ENCODE measurements around the gene ABLIM3.

DNA sequence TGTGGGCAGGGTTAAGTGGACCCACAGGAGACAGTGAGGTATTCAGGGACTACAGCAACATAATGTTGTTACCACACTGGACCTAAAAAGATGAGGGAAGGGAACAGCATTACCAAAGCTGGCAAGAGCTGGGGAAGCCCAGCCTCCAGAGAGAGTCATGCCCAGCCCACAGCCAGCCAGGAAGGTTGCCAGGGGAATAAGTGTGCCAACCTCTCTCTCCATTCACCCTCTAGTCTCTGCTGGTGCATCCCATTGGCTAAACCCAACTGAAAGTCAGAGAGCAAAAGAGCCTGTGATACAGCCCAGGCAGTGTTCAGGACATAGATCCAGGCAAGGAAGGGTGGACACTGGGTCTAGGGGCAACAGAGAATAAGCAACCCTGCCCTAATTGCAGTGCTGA, 94.5 kb downstream of the ABLIM3 start:
- TF ChIP-seq RARB (CRISPR knock-in tag; IDR thresholded peaks at IDR 0.05), result no peak
- no peak for TF ChIP-seq ZFP30 (CRISPR knock-in tag; IDR thresholded peaks at IDR 0.05)
- no peak for TF ChIP-seq ZNF8 (CRISPR knock-in tag; IDR thresholded peaks at IDR 0.05)
- TF ChIP-seq GLIS3 (CRISPR knock-in tag; IDR thresholded peaks at IDR 0.05), result no peak
- no peak for TF ChIP-seq ISL1 (CRISPR knock-in tag; IDR thresholded peaks at IDR 0.05)
- TF ChIP-seq ZNF70 (CRISPR knock-in tag; IDR thresholded peaks at IDR 0.05), result no peak
- TF ChIP-seq, protein P1, sequence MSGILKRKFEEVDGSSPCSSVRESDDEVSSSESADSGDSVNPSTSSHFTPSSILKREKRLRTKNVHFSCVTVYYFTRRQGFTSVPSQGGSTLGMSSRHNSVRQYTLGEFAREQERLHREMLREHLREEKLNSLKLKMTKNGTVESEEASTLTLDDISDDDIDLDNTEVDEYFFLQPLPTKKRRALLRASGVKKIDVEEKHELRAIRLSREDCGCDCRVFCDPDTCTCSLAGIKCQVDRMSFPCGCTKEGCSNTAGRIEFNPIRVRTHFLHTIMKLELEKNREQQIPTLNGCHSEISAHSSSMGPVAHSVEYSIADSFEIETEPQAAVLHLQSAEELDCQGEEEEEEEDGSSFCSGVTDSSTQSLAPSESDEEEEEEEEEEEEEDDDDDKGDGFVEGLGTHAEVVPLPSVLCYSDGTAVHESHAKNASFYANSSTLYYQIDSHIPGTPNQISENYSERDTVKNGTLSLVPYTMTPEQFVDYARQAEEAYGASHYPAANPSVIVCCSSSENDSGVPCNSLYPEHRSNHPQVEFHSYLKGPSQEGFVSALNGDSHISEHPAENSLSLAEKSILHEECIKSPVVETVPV (CRISPR knock-in tag; IDR thresholded peaks at IDR 0.05), result no peak
- TF ChIP-seq ESRRG (CRISPR knock-in tag; IDR thresholded peaks at IDR 0.05), result no peak
- TF ChIP-seq ARNTL (CRISPR knock-in tag; IDR thresholded peaks at IDR 0.05; ENCODE audit: borderline replicate concordance, low read depth), result no peak
- no peak for TF ChIP-seq ZFP3 (CRISPR knock-in tag; IDR thresholded peaks at IDR 0.05)
- TF ChIP-seq OSR1 (CRISPR knock-in tag; IDR thresholded peaks at IDR 0.05), result no peak
- TF ChIP-seq TSHZ2 (CRISPR knock-in tag; IDR thresholded peaks at IDR 0.05), result no peak

All from SK-N-SH treated with all-trans-retinoic acid at 6 μM for 48 hours (cell line).